ENCODE results near the gene NFE2L2.
"Not testable (repeated sequence)": the region's sequence is repeated elsewhere in the genome, so short reads cannot be mapped to it uniquely, and the experiment has no call there.

Gene NFE2L2

GRCh38 chr2:177190941-177191340, 73.6 kb downstream of the NFE2L2 start:
- no peak for DNase-seq (ENCODE audit: low read depth)

GRCh38 chr2:177188482-177189469, 75.8 kb downstream of the NFE2L2 start:
- DNase-seq (ENCODE audit: low read depth) = no peak

GRCh38 chr2:177187631-177188312, 76.8 kb downstream of the NFE2L2 start:
- DNase-seq (ENCODE audit: low read depth) = no peak

- DNase-seq (ENCODE audit: low read depth) = not testable (repeated sequence)
These were observed 78.5 kb downstream of the NFE2L2 start for GRCh38 chr2:177186038-177186437.

GRCh38 chr2:177184606-177185005, 79.9 kb downstream of the NFE2L2 start:
- no peak for DNase-seq (ENCODE audit: low read depth)

GRCh38 chr2:177183860-177184259, 80.7 kb downstream of the NFE2L2 start:
- DNase-seq (ENCODE audit: low read depth) = no peak
